GM12891 (cell line): ENCODE data around the gene TRAPPC6A.

Experiments used
- PAX5 ChIP-seq: IDR thresholded peaks from 2 replicates; pipeline ENCODE4 v1.6.1; 2011; ENCODE audit warnings: low read length, moderate library complexity, mild to moderate bottlenecking; ENCODE audit not compliant: insufficient read depth, severe bottlenecking
- POLR2A ChIP-seq: IDR thresholded peaks from 2 replicates; pipeline ENCODE4 v1.6.1; 2011; ENCODE audit warnings: low read depth, low read length, control low read depth
- POLR2AphosphoS5 ChIP-seq: IDR thresholded peaks from 2 replicates; pipeline ENCODE4 v1.6.1; 2011; ENCODE audit warnings: low read depth, low read length, control low read depth
- TAF1 ChIP-seq: IDR thresholded peaks from 2 replicates; pipeline ENCODE4 v1.6.1; 2011; ENCODE audit warnings: low read depth, low read length, control low read depth

DNA sequence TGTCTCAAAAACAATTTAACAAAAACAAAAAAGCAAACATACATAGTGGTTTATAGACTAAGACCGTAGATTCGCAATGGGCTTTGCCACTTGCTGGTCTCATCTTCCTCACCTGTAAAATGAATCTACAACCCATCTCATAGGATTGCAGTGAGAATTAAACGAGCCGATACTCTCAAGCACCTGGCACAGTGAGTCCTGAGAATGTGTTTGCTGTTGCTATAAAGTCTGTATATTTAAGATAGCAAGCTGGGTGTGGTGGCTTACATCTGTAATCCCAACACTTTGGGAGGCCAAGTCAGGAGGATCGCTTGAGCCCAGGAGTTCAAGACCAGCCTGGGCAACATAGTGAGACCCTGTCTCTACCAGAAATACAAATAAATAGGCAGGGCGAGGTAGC lies 44.7 kb upstream of the TRAPPC6A start:
- TF ChIP-seq POLR2A (no peak), TAF1 (no peak), POLR2AphosphoS5 (no peak), PAX5 (no peak)
